ENCODE measurements around the gene ATRNL1.
"Not testable (repeated sequence)": the region's sequence is repeated elsewhere in the genome, so short reads cannot be mapped to it uniquely, and the experiment has no call there.

Gene ATRNL1

DNA sequence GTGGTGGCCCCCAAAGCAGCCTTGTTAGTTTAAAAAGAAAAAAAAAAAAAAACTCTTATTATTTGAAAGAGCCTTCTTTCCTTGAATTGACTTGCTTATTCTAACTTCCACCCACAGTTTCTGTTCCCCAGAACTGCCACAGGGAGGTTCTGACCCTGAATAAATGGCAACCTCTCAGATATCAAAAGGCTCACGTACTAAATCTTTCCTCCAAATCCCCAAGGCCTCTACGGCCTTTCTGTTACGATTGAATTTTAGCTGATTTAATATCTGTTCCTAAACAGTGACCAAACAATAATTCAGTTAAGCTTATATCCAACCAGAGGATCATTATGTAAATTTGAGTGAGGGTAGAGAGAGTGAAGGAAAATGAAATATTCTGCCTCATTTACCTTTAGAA lies 697.1 kb downstream of the ATRNL1 start:
- H3K36me3 Mint-ChIP-seq, result no peaks in the 10 kb centered on the region
- no peak for DNase-seq
- H3K9me3 Mint-ChIP-seq, result no peaks in the 10 kb centered on the region
- CTCF ChIA-PET, result no interaction called here
- no peak overlapping the region for H3K27ac Mint-ChIP-seq
- no peaks in the 10 kb centered on the region for H3K27me3 Mint-ChIP-seq
- H3K4me1 Mint-ChIP-seq, result no peaks in the 10 kb centered on the region
- H3K4me3 Mint-ChIP-seq, result no peak overlapping the region

GRCh38 chr10:115795964-115796363 lies 702.8 kb downstream of the ATRNL1 start:
- H3K27ac Mint-ChIP-seq, result no peak overlapping the region
- H3K9me3 Mint-ChIP-seq, result peaks cover 4% of the 10 kb centered on the region
- no peaks in the 10 kb centered on the region for H3K4me1 Mint-ChIP-seq
- no peaks in the 10 kb centered on the region for H3K36me3 Mint-ChIP-seq
- no peak for DNase-seq
- H3K27me3 Mint-ChIP-seq, result no peaks in the 10 kb centered on the region
- CTCF ChIA-PET, result no interaction called here
- H3K4me3 Mint-ChIP-seq, result no peak overlapping the region

DNA sequence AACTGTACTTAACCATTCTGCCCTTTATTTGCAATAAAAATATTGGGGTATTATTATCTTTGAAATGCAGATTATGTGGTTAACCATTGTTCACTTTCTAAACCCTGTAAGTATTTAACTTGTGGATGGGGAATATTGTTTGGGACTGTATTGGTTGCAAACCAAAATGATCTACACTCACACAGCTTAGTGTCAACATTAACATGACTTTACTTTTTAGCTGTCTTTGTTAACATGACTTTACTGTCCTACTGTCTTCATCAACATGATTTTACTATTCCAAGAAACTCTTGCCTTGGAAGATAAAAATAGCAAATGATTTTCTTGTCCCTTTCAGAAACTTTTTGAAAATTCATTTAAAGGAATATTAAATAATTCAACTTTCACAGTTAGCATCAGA lies 708.3 kb downstream of the ATRNL1 start:
- CTCF ChIA-PET, result no interaction called here
- Mint-ChIP-seq H3K36me3 (no peaks in the 10 kb centered on the region), H3K4me1 (no peaks in the 10 kb centered on the region), H3K4me3 (no peak overlapping the region), H3K9me3 (peaks cover 4% of the 10 kb centered on the region), H3K27me3 (no peaks in the 10 kb centered on the region), H3K27ac (no peak overlapping the region)
- no peak for DNase-seq

- Mint-ChIP-seq H3K27ac (no peak overlapping the region), H3K9me3 (peaks cover 4% of the 10 kb centered on the region), H3K27me3 (no peaks in the 10 kb centered on the region), H3K36me3 (no peaks in the 10 kb centered on the region), H3K4me1 (no peaks in the 10 kb centered on the region), H3K4me3 (no peak overlapping the region)
- DNase-seq, result no peak
- CTCF ChIA-PET, result no interaction called here
Observed at GRCh38 chr10:115801992-115802391, 708.8 kb downstream of the ATRNL1 start.

GRCh38 chr10:115802911-115803310 lies 709.7 kb downstream of the ATRNL1 start:
- no peak for DNase-seq
- Mint-ChIP-seq H3K27me3 (no peaks in the 10 kb centered on the region), H3K36me3 (no peaks in the 10 kb centered on the region), H3K9me3 (peaks cover 4% of the 10 kb centered on the region), H3K4me1 (no peaks in the 10 kb centered on the region), H3K4me3 (no peak overlapping the region), H3K27ac (no peak overlapping the region)
- CTCF ChIA-PET, result no interaction called here

- H3K27me3 Mint-ChIP-seq, result no peaks in the 10 kb centered on the region
- no peak for DNase-seq
- H3K4me3 Mint-ChIP-seq, result no peak overlapping the region
- H3K9me3 Mint-ChIP-seq, result peaks cover 2% of the 10 kb centered on the region
- CTCF ChIA-PET, result no interaction called here
- H3K36me3 Mint-ChIP-seq, result no peaks in the 10 kb centered on the region
- H3K27ac Mint-ChIP-seq, result no peak overlapping the region
- H3K4me1 Mint-ChIP-seq, result no peaks in the 10 kb centered on the region
Observed at GRCh38 chr10:115814542-115814941, 721.4 kb downstream of the ATRNL1 start.

- DNase-seq, result no peak
- CTCF ChIA-PET, result no interaction called here
- H3K27me3 Mint-ChIP-seq, result no peaks in the 10 kb centered on the region
- H3K4me1 Mint-ChIP-seq, result no peaks in the 10 kb centered on the region
- H3K9me3 Mint-ChIP-seq, result peaks cover 10% of the 10 kb centered on the region
- H3K27ac Mint-ChIP-seq, result no peak overlapping the region
- no peak overlapping the region for H3K4me3 Mint-ChIP-seq
- H3K36me3 Mint-ChIP-seq, result no peaks in the 10 kb centered on the region
Observed at GRCh38 chr10:115818012-115818411, 724.8 kb downstream of the ATRNL1 start.

DNA sequence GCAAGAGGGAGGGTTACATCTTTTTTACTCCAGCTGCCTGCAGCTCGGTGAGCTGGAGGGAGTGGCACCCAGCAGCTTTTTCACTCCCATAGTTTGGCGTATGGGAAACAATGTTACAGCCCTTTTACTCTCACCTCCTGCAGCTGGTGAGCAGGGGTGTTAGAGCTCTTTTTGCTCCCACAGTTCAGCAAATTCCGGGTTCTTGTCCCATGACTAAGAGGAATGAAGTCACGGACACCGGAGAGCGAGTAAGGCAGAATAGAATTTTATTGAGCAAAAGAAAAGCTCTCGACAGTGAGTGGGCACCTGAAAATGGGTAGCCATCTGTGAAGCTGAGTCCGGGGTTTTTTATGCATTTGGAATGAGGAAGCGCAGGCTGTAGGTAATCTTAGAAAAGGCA lies 733.2 kb downstream of the ATRNL1 start:
- peaks cover 12% of the 10 kb centered on the region for H3K9me3 Mint-ChIP-seq
- H3K4me1 Mint-ChIP-seq, result no peaks in the 10 kb centered on the region
- DNase-seq, result no peak
- no peaks in the 10 kb centered on the region for H3K36me3 Mint-ChIP-seq
- H3K27me3 Mint-ChIP-seq, result no peaks in the 10 kb centered on the region
- CTCF ChIA-PET, result no interaction called here
- H3K27ac Mint-ChIP-seq, result no peak overlapping the region
- H3K4me3 Mint-ChIP-seq, result no peak overlapping the region

- H3K36me3 Mint-ChIP-seq, result no peaks in the 10 kb centered on the region
- no peak for DNase-seq
- no peak overlapping the region for H3K27ac Mint-ChIP-seq
- no peaks in the 10 kb centered on the region for H3K4me1 Mint-ChIP-seq
- H3K9me3 Mint-ChIP-seq, result peaks cover 6% of the 10 kb centered on the region
- CTCF ChIA-PET, result no interaction called here
- H3K27me3 Mint-ChIP-seq, result no peaks in the 10 kb centered on the region
- H3K4me3 Mint-ChIP-seq, result no peak overlapping the region
Observed at GRCh38 chr10:115827231-115828009, 734.3 kb downstream of the ATRNL1 start.

DNA sequence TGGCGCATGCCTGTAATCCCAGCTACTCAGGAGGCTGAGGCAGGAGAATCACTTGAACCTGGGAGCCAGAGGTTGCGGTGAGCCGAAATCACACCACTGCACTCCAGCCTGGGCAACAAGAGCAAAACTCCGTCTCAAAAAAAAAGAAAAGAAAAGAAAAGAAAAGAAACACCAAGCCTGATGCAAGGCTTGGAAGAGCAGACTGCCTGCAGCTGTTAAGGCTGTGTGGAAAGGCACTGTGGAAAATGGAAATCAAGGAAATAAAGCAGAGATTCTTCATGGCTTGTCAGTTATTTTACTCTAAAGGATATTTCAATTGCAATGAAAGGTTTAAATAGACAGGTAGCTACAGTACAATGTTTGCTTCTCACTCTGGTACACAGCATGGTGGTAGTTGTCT lies 735.0 kb downstream of the ATRNL1 start:
- H3K9me3 Mint-ChIP-seq, CTCF ChIA-PET, H3K27me3 Mint-ChIP-seq, H3K4me3 Mint-ChIP-seq, H3K4me1 Mint-ChIP-seq, H3K27ac Mint-ChIP-seq, DNase-seq, H3K36me3 Mint-ChIP-seq: not testable (repeated sequence)

DNA sequence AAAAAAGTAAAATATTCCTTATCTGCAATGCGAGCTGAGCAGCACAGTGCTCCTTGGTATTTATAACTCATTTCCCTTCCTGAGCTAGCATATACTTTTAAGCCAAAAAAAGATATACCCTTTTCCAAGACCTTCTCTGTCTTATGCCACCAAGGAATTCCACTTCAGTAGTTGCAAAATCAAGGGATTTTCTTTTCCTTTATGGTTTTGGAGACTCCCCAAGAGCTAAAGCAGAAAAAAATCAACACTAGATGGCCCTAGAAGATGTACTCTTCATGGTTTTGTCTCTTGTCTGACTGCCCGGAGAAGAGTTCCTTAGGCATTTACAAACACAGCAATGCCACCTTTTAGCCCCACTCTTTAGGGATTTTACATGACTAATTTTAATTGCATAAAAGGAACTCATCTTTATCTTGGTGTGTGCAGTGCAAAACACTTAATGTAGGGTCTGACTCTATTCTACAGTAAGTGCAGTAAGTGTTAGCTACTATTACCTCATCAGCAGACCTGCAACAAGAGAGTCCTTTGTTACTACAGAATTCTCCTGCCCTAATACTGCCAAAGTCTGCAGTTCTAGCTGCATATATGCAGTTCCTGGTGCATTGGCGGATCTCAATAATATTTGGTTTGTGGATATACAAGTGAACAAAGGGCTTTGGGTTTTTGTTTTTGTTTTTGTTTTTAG lies 736.5 kb downstream of the ATRNL1 start:
- no peaks in the 10 kb centered on the region for H3K36me3 Mint-ChIP-seq
- H3K4me1 Mint-ChIP-seq, result no peaks in the 10 kb centered on the region
- no peaks in the 10 kb centered on the region for H3K27me3 Mint-ChIP-seq
- CTCF ChIA-PET, result no interaction called here
- H3K4me3 Mint-ChIP-seq, result no peak overlapping the region
- H3K9me3 Mint-ChIP-seq, result peaks cover 6% of the 10 kb centered on the region
- H3K27ac Mint-ChIP-seq, result no peak overlapping the region
- DNase-seq, result no peak

DNA sequence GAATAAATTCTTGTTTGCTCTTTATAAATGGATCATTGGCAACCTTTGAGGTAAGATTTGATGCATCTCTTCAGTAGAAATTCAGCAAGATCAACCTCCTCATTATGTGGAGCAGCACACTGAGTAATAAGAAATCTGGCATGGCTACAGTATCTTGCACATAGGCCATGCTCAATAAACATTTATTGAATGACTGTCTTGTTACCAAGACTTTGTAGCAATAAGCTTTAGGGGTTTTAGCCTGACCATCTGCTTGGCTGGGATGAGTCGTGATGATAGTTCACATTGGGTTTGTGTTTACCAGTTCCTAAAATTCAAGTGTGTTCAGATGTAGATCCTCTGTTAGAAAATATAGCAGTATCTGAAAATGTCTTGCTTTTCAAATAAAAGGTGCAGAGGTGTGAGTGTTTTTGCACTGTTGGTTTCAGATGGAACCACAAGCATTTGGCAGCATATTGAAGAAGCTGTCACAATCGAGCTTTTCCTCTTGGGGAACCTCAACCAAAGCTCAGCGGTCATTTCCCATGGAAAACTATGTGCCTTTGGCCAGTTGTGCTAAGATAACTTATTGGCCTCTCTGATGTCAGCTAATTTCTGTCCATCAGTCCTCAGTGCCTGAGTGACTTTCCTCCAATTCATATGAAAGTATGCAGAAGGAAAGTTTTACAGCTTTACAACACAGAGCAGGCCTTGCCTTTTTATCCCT lies 737.3 kb downstream of the ATRNL1 start:
- no peaks in the 10 kb centered on the region for H3K36me3 Mint-ChIP-seq
- CTCF ChIA-PET, result no interaction called here
- H3K27me3 Mint-ChIP-seq, result no peaks in the 10 kb centered on the region
- no peak overlapping the region for H3K27ac Mint-ChIP-seq
- no peak for DNase-seq
- no peak overlapping the region for H3K4me3 Mint-ChIP-seq
- H3K9me3 Mint-ChIP-seq, result peaks cover 1% of the 10 kb centered on the region
- H3K4me1 Mint-ChIP-seq, result no peaks in the 10 kb centered on the region

DNA sequence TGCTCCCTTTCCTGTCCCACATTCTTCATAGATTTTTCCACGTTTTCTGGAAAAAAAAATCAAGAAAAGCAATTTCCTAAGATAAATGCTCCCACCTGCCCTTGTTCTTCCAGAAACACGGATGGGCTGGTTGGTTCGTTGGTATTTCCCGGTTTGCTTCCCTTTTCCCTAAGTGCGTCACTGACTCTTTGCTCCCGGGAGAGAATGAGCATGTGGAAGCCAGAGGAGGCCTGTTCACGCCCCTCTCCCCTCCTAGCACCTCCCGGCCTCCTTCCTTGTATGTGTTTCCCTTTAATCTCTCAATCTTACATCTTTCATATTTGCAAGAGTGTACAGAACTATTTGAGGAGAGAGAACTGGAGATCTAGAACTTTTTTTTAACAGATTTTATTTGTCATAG lies 737.9 kb downstream of the ATRNL1 start:
- Mint-ChIP-seq H3K9me3 (no peaks in the 10 kb centered on the region), H3K27me3 (no peaks in the 10 kb centered on the region), H3K36me3 (no peaks in the 10 kb centered on the region)

GRCh38 chr10:115833119-115833518 lies 740.0 kb downstream of the ATRNL1 start:
- Mint-ChIP-seq H3K9me3 (no peaks in the 10 kb centered on the region), H3K4me1 (no peaks in the 10 kb centered on the region), H3K27me3 (no peaks in the 10 kb centered on the region), H3K36me3 (no peaks in the 10 kb centered on the region), H3K27ac (no peak overlapping the region), H3K4me3 (no peak overlapping the region)
- CTCF ChIA-PET, result no interaction called here
- no peak for DNase-seq

More for the DNA sequence above, 737.9 kb downstream of the ATRNL1 start:
- H3K4me3 Mint-ChIP-seq, result no peak overlapping the region
- CTCF ChIA-PET, result interaction anchor here (0.6 kb wide), 1 partner anchor 1758 kb away, joined by 3 read pairs; no protein-coding TSS in a partner anchor
- no peaks in the 10 kb centered on the region for H3K4me1 Mint-ChIP-seq
- H3K27ac Mint-ChIP-seq, result no peak overlapping the region
- no peak for DNase-seq

DNA sequence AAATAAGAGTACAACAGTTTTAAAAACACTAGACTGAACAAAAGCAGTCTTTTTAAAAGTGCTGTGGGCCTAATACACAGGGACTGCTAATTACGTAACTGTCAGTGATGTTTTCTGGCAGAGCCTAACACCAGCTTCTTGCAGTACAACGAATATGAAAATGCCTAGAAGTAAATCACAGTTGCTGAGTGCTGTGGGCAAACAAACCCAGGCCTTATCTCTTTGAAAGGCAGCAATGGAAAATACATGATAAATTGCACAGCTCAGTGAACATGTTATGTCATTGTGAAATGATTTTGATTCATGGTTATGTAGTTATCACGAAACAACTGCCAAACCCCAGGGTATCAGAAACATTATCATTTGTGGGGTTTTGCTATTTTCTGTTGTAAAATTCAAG lies 751.4 kb downstream of the ATRNL1 start:
- CTCF ChIA-PET, result no interaction called here
- no peak for DNase-seq
- Mint-ChIP-seq H3K27ac (no peak overlapping the region), H3K4me3 (no peak overlapping the region), H3K27me3 (no peaks in the 10 kb centered on the region), H3K36me3 (no peaks in the 10 kb centered on the region), H3K4me1 (no peaks in the 10 kb centered on the region), H3K9me3 (no peaks in the 10 kb centered on the region)
